Smooth muscle cell (in vitro differentiated cells): Measurements from ENCODE around the gene GPR179. TPM values are rescaled to one million over a fixed set of nuclear protein-coding genes. Genes with fewer than 3 reads are reported as not detected.

ENCODE experiments used
- DNase-seq: peaks from one replicate; lab custom pipeline; 2025; ENCODE audit not compliant: unreplicated experiment; lab: John Stamatoyannopoulos, UW
- H2AFZ ChIP-seq: fragments of 200-600 bp; sonication (generic); 2 replicates; pipeline ENCODE4 v1.6.0; 2016; ENCODE audit warnings: antibody characterized with exemption, low read depth, mild to moderate bottlenecking
- H3F3A ChIP-seq: fragments of 200-600 bp; sonication (generic); 2 replicates; pipeline ENCODE4 v1.6.0; 2017; ENCODE audit warnings: antibody characterized with exemption, low read depth
- H3K27ac ChIP-seq: fragments of 200-600 bp; sonication (generic); 2 replicates; pipeline ENCODE4 v1.5.1; 2016; ENCODE audit warnings: low read depth, mild to moderate bottlenecking
- H3K27me3 ChIP-seq: fragments of 200-600 bp; sonication (generic); 2 replicates; pipeline ENCODE4 v1.6.1; 2016; ENCODE audit warnings: low read depth, mild to moderate bottlenecking
- H3K36me3 ChIP-seq: fragments of 200-600 bp; sonication (generic); 2 replicates; pipeline ENCODE4 v1.5.1; 2016; ENCODE audit warnings: low read depth
- H3K4me1 ChIP-seq: fragments of 200-600 bp; sonication (generic); 2 replicates; pipeline ENCODE4 v1.5.1; 2016; ENCODE audit warnings: low read depth
- H3K4me2 ChIP-seq: fragments of 200-600 bp; sonication (generic); 2 replicates; pipeline ENCODE4 v1.6.0; 2016; ENCODE audit warnings: mild to moderate bottlenecking
- H3K4me3 ChIP-seq: fragments of 200-600 bp; sonication (generic); 2 replicates; pipeline ENCODE4 v1.5.1; 2016; ENCODE audit warnings: mild to moderate bottlenecking
- H3K79me2 ChIP-seq: fragments of 200-600 bp; sonication (generic); 2 replicates; pipeline ENCODE4 v1.6.0; 2016; ENCODE audit warnings: low read depth, mild to moderate bottlenecking
- H3K9ac ChIP-seq: fragments of 200-600 bp; sonication (generic); 2 replicates; pipeline ENCODE4 v1.6.0; 2016; ENCODE audit warnings: low read depth
- H3K9me3 ChIP-seq: fragments of 200-600 bp; sonication (generic); replicated peaks from 2 replicates; pipeline ENCODE4 v1.5.1; 2016; ENCODE audit warnings: low read depth
- H4K20me1 ChIP-seq: fragments of 200-600 bp; sonication (generic); 2 replicates; pipeline ENCODE4 v1.6.0; 2016; ENCODE audit warnings: low read depth
- CTCF ChIP-seq: fragments of 200-600 bp; sonication (generic); IDR thresholded peaks from 2 replicates; pipeline ENCODE4 v1.5.1; 2017; ENCODE audit warnings: borderline replicate concordance, mild to moderate bottlenecking, antibody characterized with exemption; ENCODE audit not compliant: insufficient read depth, poor library complexity, severe bottlenecking
- WGBS: methylation state at CpG from one replicate; pipeline ENCODE4 v1.1.7; 2016; ENCODE audit warnings: low lambda C conversion rate; 5-methylcytosine and 5-hydroxymethylcytosine counted together
- polyA plus RNA-seq: library from polyadenylated mRNA; unstranded; fragments of >200 nt; fragmentation: Nextera tagmentation; extraction: Ambion mirVana; gene quantifications from 2 replicates; pipeline ENCODE4 v1.2.1, GENCODE V29; 2016
- total RNA-seq: library from RNA; depleted of rRNA; stranded (reverse); fragments of >200 nt; gene quantifications from 2 replicates; pipeline ENCODE4 v1.2.3, GENCODE V29; 2014

Gene GPR179
- total and polyA plus RNA-seq, 2 experiments from 2014 or later: not detected

DNA sequence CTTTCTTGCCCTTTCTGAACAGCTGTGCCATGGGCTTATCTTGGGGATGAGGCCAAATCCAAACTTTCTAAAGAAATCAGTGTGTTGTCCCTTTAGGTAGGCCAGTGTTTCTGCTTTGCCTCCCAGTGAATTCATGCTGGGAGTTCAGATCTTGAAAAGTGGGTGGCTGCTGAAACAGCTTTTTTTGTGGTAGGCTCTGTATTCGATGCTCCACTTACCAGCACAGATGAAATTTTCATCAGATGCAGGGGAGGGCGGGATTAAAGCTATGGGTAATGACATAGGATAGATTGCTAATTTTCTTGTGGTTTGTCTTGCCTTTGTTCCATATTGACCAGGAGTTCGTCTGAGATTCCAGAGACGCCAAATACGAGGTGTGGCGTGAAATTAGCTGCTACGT is 10.7 kb upstream of the GPR179 start:
- Histone ChIP-seq H3K9ac (no peak overlapping the region), H3K4me1 (peaks cover 17% of the 10 kb centered on the region), H3K4me3 (no peak overlapping the region), H3F3A (no peaks in the 10 kb centered on the region), H4K20me1 (peaks cover 71% of the 10 kb centered on the region), H3K27me3 (no peaks in the 10 kb centered on the region), H3K79me2 (peaks cover 70% of the 10 kb centered on the region), H3K9me3 (no peaks in the 10 kb centered on the region), H2AFZ (no peak overlapping the region), H3K36me3 (no peaks in the 10 kb centered on the region), H3K27ac (no peak overlapping the region), H3K4me2 (peak overlapping the region; percentile 98)
- no peak for DNase-seq
- WGBS: 84% methylated on average over 7 of the region's 7 CpGs
- TF ChIP-seq CTCF: no peak

DNA sequence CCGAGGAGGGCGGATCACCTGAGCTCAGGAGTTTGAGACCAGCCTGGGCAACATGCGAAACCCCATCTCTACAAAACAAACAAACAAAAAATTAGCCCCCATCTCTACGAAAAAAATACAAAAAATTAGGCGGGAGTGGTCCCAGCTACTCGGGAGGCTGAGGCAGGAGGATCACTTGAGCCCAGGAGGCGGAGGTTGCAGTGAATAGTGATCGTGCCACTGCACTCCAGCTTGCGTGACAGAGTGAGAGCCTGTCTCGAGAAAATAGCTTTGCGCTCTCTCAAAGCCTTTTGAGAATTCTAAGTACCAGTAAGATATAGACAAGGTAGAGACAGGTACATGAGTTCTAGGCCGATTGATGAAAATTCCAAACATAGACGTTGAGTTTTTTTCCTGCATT is 9.9 kb upstream of the GPR179 start:
- Histone ChIP-seq H3K36me3 (no peaks in the 10 kb centered on the region), H3F3A (no peaks in the 10 kb centered on the region), H4K20me1 (peaks cover 63% of the 10 kb centered on the region), H3K27ac (no peak overlapping the region), H3K4me2 (peak overlapping the region; percentile 98), H3K9me3 (no peaks in the 10 kb centered on the region), H3K9ac (no peak overlapping the region), H2AFZ (no peak overlapping the region), H3K4me1 (peaks cover 17% of the 10 kb centered on the region), H3K4me3 (peak overlapping the region; percentile 93), H3K27me3 (no peaks in the 10 kb centered on the region), H3K79me2 (peaks cover 64% of the 10 kb centered on the region)
- no peak for TF ChIP-seq CTCF
- no peak for DNase-seq
- 92% methylated on average over 13 of the region's 13 CpGs for WGBS

GRCh38 chr17:38353086-38353604 is 9.4 kb upstream of the GPR179 start:
- Histone ChIP-seq H3K36me3 (no peaks in the 10 kb centered on the region), H3K4me3 (peak overlapping the region; percentile 93), H3K27ac (no peak overlapping the region), H3K4me1 (peaks cover 17% of the 10 kb centered on the region), H3K27me3 (no peaks in the 10 kb centered on the region), H3F3A (no peaks in the 10 kb centered on the region), H3K4me2 (peak overlapping the region; percentile 98), H3K9me3 (no peaks in the 10 kb centered on the region), H3K9ac (peak overlapping the region; percentile 81), H3K79me2 (peaks cover 59% of the 10 kb centered on the region), H2AFZ (no peak overlapping the region), H4K20me1 (peaks cover 57% of the 10 kb centered on the region)
- 28% methylated on average over 8 of the region's 8 CpGs for WGBS
- DNase-seq: no peak
- TF ChIP-seq CTCF: no peak

DNA sequence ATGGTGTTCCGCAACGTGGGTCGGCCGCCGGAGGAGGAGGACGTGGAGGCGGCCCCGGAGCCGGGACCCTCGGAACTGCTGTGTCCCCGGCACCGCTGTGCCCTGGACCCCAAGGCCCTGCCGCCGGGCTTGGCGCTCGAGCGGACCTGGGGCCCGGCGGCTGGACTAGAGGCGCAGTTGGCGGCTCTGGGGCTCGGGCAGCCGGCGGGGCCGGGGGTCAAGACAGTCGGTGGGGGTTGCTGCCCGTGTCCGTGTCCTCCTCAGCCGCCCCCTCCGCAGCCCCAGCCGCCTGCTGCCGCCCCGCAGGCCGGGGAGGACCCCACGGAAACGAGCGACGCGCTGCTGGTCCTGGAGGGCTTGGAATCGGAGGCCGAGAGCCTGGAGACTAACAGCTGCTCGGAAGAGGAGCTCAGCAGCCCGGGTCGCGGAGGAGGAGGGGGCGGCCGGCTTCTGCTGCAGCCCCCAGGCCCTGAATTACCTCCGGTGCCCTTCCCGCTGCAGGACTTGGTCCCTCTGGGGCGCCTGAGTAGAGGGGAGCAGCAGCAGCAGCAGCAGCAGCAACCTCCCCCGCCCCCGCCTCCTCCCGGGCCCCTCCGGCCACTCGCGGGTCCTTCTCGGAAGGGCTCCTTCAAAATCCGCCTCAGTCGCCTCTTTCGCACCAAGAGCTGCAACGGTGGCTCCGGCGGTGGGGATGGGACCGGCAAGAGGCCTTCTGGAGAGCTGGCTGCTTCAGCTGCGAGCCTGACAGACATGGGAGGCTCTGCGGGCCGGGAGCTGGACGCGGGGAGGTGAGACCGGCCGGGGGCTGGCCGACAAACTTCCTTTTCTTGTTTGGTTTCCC is 8.7 kb upstream of the GPR179 start:
- under 1% methylated on average over 59 of the region's 72 CpGs for WGBS
- no peaks in the 10 kb centered on the region for H3K27me3 ChIP-seq
- DNase-seq: no peak
- peak overlapping the region; percentile 93 for H3K4me3 ChIP-seq
- peak overlapping the region; percentile 81 for H3K9ac ChIP-seq
- peaks cover 54% of the 10 kb centered on the region for H3K79me2 ChIP-seq
- TF ChIP-seq CTCF: no peak
- H3K4me1 ChIP-seq: peaks cover 17% of the 10 kb centered on the region
- H3K9me3 ChIP-seq: no peaks in the 10 kb centered on the region
- H4K20me1 ChIP-seq: peaks cover 51% of the 10 kb centered on the region
- no peaks in the 10 kb centered on the region for H3K36me3 ChIP-seq
- peak overlapping the region; percentile 76 for H2AFZ ChIP-seq
- H3K27ac ChIP-seq: peak overlapping the region; percentile 29
- H3K4me2 ChIP-seq: peak overlapping the region; percentile 98
- H3F3A ChIP-seq: no peaks in the 10 kb centered on the region
